GM18499 (cell line): ENCODE results near the gene HAP1.
"Not testable (repeated sequence)": the region's sequence is repeated elsewhere in the genome, so short reads cannot be mapped to it uniquely, and the experiment has no call there.

Experiments
- ATAC-seq: cut with Tn5 transposase; IDR thresholded peaks from one replicate; pipeline ENCODE4 v1.9.1; 2021; ENCODE audit warnings: moderate number of reproducible peaks; ENCODE audit not compliant: insufficient read depth, unreplicated experiment

HAP1 gene

DNA sequence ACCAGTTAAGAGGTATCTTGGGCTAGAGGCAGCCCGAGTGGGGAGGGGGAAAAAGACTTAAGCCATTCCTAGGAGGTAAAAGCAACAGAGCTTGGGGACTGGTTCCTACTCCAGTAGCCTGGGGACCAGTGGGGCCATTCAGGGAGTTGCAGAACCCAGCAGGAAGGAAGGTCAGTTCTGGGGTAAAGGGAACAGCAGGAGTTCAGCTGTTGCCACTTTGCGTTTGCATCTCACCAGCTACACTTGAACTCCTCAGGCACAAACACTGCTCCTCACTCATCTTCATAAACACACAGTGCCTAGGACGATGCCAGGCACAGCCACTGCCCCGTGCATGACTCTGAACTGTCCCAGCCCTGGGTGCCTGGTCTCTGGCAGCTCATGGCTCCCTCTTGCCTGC, 4.0 kb downstream of the HAP1 start:
- no peak for ATAC-seq

DNA sequence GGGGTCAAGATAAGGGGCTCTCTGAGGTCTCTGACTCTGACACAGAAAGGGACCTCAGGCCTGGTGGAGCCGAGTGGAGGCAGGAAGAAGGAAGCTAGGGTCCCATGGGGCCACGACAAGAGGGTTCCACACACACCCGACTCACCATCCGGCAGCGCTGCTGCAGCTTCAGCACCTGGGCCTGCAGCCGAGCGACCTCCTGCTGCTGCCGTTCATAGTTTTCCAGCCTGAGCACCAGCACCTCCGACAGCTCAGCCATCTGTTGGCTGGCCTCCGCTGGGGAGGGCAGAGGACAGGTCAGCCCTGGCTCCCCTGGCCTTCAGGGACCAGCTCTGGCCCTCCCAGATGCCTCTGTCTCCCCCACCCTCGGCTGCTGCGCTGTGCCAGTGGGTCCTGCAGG, 6.4 kb downstream of the HAP1 start:
- ATAC-seq = no peak

DNA sequence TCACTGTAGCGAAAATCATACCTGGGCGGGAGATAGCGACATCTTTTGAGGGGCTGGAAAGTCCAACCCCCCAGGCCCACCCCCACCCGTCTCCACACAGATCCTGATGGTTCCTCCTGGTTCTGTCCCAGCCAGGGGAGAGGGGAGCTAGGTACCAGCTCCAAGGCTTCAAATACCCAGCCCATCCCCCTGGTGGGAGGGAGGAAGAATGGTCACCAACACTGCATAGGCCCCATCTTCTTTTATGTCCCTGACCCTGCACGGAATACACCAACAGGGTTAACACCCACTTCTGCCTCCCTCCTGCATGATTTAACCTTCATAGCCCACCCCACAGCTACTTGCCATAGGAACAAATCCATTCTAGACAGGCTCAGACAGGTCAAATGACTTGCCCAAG, 9.3 kb downstream of the HAP1 start:
- no peak for ATAC-seq

DNA sequence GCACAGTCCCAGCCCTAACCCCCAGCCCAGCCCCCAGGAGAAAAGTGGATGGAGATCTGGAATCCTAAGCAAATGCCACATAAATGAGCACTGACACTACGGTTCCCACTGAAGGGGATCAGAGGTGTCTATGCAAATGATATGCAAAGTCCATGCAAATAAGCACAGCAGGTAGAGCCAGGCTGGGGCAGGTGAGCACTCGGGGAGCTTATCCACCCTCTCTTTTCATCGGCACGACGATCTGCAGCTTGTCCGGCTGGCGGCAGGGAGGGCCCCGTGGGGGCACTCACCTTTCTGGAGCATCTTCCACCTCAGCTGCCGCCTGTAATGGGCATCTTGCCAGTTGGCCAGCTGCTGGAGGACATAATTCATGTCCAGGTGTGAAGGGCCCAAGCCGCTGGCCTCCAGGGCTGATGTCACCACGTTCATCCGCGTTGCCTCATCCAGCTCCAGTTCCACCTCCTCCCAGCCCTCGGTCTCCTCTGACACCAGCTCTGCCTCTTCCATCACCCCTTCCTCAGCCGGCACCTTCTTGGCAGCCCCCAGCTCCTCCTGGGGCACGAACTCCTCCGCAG, 9.9 kb downstream of the HAP1 start:
- ATAC-seq = no peak

DNA sequence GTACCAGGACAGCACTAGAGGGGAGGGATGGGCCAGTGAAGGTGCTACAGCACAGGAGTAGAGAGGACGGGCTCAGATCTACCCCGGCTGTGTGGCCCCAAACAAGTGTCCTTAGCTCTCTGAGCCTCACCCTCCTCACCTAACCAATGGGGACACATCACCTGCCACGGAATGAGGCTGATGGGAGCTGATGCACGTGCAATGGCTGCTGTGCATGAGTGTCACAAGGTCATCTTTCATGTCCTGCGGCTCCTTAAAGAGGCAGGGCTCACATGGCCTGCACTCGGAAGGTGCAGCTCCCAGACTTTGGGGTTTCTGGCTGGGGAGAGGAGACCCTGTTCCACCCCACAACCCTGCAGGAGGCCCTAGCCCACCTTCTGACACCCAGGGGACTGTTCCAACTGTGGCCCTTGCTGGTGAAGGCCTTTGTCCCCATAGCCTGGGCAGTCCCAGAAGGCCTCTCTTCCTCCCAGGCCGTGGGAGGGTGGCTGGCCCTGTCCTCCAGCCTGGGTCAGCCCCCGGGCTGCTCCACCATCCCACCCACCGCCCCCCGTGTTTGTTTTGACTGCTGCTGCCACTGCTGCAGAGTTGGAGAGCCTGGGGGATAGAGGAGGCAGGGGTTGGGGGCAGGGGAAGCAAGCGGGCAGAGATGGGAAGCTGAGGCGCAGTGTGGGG, 10.5 kb downstream of the HAP1 start:
- no peak for ATAC-seq

DNA sequence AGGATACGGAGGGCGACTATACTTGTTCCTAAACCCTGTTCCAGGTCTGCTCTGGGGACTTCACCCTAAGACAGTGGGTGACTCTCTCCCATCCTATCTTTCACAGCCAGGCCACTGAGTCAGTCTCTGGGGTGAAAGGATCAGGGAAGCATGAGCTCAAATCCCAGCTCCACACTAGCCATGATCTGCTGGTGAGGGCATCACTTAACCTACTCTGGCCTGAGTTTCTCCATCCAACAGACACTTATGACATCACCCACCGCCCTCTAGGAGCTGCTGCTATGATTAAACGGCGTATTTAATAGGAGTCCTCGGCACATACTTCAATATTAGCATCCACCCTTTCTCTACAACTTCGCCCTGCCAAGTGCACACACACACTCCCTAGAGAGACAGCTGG, 12.2 kb downstream of the HAP1 start:
- no peak for ATAC-seq

DNA sequence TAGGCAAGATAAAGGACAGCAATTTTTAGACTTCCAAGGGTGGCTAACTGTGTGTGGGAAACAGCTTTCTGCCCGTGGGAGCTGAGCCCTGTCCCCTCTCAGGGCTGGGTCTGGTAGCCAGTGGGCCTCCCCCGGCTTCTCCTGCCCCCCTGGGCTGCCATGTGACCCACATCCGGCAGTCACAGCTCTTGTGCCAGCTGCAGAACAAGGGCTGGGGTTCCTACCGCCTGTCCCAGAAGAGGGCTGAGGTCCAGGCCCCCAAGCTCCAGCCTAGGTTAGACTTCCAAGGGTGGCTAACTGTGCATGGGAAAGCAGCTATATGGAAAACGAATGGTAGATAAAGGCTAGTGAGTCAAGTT, 16.2 kb downstream of the HAP1 start:
- ATAC-seq = no peak

DNA sequence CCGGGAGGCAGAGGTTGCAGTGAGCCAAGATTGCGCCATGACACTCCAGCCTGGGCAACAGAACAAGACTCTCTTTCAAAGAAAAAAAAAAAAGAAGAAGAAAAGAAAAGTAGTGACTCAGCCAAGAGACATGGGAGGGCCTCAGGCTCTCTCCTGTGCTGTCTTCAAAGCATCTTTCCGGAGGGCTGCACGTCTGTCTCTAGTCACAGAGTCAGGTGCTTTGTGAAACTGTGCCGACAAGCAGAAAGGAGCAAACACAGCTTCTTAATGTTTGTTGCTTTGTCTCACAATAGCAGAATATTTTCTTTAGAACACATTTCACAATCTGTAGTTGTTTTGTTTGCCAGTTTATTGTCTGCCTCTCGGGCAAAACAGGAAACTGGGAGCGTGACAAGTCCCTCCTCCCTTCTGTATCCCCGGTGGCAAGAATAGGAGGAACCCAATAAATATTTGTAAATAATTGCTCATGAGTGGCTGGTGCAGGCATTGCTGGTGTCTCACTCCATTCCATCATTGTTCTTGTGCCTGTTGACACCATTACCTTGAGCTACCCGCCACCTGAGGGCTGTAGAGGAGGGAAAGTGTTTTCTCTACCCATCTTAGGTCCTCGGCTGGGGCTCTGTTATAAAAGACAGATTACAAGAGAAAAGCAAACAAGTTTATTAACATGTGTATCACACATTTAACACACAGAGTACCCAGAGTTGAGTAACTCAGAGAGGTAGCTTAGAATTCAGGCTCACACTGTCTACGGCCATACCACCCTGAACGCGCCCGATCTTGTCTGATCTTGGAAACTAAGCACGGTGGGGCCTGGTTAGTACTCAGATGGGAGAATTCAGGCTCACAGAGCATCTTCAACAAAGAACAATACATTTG, 16.8 kb downstream of the HAP1 start:
- ATAC-seq = no peak

DNA sequence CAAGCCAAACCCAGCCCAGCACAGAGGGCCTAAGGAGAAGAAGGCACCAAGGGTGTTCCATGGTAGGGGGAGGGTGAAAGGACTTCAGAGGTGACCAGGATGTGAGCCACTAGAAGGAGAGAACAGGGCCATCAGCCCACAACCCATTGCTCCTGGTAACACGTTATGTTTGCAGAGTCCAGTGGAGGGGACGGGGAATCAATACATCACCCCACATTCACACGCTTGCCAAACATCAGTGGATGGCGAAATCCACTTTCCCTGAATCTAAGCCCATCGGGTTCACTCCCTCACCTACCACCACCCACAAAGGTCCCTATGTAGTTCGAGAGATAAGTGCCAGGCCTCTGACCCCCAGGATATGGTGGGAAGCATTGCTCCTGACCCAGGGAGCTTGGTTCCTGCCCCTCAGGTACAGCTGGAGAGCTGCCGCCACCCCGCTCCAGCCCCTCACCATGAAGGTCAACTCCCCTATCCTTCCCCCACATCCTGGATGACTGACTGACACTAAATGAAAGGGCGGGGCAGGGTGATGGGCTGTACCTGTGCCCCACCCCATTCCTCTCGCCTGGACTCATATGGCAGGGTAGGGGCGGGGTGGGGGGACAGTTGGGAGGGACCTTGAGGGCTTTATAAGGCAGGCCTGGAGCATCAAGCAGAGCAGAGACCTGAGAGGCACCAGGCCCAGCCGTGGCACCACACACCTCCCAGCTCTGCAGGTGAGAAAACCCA, 22.6 kb downstream of the HAP1 start, which contains the start of gene GAST:
TSS of gene GAST (plus strand) at position 663 of the 732 bp plus-strand sequence. CDS start 3,106 bp downstream, outside the sequence.
- ATAC-seq = no peak

DNA sequence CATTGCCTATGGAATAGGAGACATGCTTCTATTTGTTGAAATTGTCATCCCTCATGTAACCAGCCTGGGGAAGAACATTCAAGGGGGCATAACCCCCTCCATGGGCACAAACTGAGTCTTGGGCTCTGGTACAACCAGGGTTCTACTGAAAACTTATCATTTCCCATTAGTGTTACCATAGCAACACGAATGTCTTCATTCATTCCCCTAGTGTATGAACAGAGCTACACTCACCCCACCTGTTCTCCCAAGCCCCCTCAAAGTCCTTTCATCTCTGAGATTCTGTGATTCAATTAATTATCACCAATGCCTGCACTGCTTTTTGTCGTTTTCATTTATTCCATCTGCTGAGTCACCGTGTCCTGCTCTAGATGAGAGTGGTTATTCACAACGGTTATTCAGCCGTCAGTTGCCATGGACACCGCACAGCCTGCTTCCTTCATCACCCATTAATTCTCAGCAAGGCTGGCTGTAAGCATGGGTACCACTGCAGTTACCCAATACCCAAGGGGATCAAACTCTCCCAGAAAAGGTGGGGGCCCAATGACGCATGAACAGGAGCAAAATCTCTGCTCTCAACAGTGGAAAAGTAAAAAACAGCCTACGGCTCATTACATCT, 23.9 kb downstream of the HAP1 start:
- ATAC-seq = no peak

DNA sequence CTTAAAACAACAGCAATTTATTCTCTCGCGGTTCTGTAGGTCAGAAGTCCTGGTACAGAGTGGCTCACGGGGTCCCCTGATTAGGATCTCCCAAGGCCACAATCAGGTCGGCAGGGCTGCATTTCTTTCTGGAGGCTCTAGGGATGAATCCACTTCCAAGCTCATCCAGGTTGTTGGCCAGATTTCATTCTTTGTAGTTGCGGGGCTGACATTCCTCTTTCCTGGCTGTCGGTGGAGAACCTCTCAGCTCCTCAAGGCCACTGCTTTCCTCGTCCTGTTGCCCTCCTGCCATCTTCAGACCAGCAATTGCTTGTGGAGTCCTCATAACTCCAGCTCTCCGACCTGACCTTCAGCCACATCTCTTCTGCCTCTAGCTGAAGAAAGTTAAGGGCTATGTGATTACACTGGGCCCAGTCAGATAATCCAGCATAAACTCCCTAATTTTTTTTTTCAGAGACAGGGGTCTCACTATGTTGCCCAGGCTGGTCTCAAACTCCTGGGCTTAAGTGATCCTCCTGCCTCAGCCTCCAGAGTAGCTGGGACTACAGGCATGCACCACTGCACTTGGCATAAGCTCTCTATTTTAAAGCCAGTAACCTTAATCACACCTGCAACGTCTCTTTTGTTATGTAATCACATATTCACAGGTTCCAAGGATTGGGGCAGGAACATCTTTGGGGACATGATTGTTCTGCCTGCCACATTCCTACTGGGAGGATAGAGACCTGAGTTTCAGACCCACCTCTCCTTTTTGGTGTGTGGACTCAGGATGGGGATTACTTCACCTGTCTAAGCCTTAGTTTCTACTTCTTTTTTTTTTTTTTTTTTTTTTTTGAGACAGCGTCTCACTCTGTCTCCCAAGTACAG, 26.4 kb downstream of the HAP1 start:
- no peak for ATAC-seq

DNA sequence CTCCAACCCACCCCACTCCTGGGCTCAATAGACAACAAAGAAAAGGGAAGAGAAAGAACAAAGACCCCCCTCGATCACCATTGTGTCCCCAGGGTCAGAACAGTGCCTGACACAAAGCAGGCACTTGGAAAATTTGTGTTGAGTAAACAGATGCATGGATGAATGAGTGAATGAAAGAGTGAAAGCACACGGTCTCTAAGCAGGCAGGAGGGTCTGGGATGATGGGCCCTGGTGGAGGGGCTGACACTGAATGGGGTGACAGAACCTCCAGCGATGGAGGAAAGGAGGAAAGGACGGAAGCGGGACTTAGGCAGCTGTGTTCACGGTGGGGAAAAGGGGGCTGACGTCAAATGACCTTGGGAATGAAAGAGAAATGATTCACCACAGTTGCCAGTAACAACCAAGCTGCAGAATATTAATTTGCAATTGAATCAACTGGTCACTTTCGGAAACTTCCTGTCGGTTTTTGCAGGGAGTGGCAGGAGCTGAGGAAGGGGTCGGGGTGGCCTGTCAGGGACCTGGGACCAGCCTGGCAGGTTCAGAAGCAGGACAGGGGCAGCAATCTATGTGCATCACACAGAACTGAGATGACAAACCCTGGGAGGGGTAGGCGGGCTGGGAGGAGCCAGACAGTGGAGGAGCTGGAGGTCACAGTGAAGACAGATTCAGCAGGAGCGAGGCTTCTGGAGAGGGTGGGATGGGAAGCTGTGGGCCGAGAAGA, 29.0 kb downstream of the HAP1 start:
- no peak for ATAC-seq

DNA sequence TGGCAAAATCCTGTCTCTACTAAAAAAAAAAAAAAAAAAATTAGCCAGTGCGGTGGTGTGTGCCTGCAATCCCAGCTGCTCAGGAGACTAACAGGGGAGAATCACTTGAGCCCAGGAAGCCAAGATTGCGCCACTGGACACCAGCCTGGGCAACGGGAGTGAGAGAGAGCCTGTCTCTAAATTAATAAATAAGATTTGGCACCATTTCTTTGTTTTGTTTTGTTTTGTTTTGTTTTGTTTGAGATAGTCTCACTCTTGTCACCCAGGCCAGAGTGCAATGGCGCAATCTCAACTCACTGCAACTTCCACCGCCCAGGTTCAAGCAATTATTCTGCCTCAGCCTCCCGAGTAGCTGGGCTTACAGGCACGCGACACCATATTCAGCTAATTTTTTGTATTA, 31.7 kb downstream of the HAP1 start:
- ATAC-seq = no peak

DNA sequence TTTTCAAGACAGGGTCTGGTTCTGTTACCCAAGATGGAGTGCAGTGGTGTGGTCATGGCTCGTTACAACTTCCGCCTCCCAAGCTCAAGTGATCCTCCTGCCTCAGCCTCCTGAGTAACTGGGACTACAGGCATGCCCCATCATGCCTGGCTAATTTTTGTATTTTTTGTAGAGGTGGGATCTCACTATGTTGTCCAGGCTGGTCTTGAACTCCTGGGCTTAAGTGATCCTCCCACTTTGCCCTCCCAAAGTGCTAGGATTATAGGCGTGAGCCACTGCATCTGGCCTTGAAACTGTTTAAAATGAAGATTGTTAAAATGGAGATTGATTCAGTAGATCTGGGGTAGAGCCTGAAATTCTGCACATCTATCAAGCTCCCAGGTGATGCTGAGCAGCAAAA, 33.6 kb downstream of the HAP1 start:
- not testable (repeated sequence) for ATAC-seq

DNA sequence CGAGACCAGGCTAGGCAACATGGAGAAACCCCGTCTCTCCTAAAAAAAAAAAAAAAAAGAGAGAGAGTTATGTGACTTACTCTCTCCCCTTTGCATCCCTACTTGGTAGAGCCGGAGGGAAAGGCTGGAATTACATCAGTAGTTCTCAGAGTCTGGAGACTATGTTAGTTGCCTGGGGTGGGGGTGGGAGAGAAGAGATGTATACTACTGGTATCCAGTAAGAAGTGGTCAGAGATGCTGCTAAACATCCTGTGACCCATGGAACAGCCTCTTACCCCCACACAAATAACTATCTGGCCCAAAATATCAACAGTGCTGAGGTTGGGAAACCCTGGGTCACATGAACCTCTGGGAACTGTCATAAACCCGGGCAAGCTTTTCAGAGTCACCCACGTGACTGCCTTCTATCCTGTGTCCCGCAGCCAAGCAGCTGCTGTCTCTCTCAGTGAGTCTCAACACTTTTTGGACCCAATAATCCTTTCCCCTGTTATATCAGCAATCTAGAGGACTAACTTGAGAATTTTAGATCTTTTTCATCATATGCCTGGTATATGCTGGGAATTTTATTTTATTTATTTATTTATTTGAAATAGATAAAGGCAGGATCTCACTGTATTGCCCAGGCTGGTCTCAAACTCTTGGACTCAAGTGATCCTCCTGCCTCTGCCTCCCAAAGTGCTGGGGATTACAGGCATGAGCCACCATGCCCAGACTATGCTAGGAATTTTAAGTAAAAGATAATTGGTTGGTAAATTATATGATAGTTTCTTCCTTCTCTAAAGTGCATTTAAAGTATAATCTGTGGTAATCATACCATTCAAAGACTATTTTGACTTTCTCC, 37.1 kb downstream of the HAP1 start:
- ATAC-seq = no peak

DNA sequence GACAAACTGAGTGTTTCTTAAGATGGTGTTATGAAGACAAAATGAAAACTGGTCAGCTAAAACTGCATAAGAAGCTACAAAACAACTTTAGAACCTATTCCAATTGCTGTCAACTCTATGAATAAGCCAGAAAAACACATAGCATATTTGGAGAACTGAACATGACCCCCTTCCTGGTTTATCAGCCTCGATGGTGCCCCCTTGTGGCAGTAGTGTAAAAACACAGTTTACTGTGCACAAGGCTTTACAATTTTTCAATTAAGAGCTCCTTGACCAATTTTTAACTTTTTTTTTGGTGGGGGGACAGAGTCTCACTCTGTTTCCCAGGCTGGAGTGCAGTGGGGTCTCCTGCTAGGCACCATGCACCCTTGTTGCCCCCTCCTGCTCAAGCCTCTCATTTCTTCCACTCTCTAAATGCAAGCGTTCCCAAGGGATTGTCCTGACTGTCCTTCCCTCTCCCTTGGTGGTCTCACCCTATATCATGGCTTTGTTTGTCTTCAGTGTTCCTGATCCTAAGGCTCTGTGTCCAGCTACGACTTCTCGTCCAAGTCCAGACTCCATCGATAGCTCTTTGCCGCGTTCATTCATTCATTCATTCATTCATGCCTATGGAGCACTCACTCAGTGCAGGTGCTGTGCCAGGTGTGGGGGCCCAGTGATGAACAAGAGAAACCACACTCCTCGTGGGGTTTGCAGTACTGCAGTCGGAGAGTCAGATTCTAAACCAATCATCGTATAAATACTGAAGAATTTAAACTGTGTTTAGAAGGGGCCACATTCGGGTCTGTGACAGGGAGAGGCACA, 38.3 kb downstream of the HAP1 start:
- no peak for ATAC-seq

DNA sequence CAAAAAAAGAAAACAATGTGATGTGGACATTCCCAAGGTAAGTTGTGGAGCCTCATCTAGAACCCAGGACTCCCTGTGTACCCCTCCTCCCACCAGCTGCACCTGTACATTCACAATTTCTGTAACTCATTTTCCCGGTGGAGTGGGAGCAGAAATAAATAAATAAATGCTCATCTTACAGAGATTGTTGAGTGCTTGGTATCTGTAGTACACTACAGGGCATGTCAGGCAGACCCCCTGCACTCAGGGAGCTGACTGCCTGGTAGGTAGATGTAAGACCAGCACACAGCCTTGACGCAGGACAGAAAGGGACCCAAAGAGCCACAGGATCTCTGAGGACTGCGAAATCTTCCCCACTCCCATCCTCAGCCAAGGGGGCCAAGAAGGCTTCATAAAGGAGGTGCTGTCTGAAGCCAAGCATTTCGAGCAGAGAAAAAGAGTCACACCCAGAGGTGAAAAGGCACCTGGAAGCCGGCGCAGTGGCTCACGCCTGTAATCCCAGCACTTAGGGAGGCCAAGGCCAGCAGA, 39.2 kb downstream of the HAP1 start:
- ATAC-seq = no peak
